Thyroid gland (tissue), 4 donors: Measurements from ENCODE around the gene SLC39A8. TPM values are rescaled to one million over a fixed set of nuclear protein-coding genes. Genes with fewer than 3 reads are reported as not detected.
A peak's percentile ranks its signal among the peaks of the same experiment; 100 is the strongest.

Experiments used
- DNase-seq, 2 donors: peaks; one replicate each; pipeline ENCODE4 v3.0.0-alpha.2; 2019
- H3K27ac ChIP-seq, 3 donors: fragments of 200-600 bp; sonication (generic); 1 replicate in 2 of 3; 2 replicates in 1 of 3; pipeline ENCODE4 v1.5.1; 2016 to 2019; ENCODE audit warnings: mild to moderate bottlenecking in 1 of 3, moderate library complexity in 1 of 3
- H3K27me3 ChIP-seq: fragments of 200-600 bp; sonication (generic); one replicate; pipeline ENCODE4 v1.5.1; 2019
- H3K36me3 ChIP-seq, 2 donors: fragments of 200-600 bp; sonication (generic); one replicate each; pipeline ENCODE4 v1.5.1; 2016 to 2019
- H3K4me1 ChIP-seq, 2 donors: fragments of 200-600 bp; sonication (generic); one replicate each; pipeline ENCODE4 v1.5.1; 2017 to 2019
- H3K4me3 ChIP-seq, 3 donors: fragments of 200-600 bp; sonication (generic); replicated peaks in 1 of 3; 1 replicate in 2 of 3; 2 replicates in 1 of 3; pipeline ENCODE4 v1.5.1; 2016; ENCODE audit warnings: mild to moderate bottlenecking in 1 of 3
- H3K9me3 ChIP-seq: fragments of 200-600 bp; sonication (generic); one replicate; pipeline ENCODE4 v1.5.1; 2017
- POLR2A ChIP-seq, 2 donors: fragments of 450-650 bp; IDR thresholded peaks; one replicate each; pipeline ENCODE4 v1.6.1; 2017; ENCODE audit warnings: antibody characterized with exemption in 2 of 2, mild to moderate bottlenecking in 2 of 2, moderate library complexity in 1 of 2
- WGBS, 2 donors: methylation state at CpG; one replicate each; pipeline ENCODE4 v1.1.5; 2017; 5-methylcytosine and 5-hydroxymethylcytosine counted together
- intact Hi-C: fragments of 100-400 bp; cut with DNase I; formaldehyde crosslinking; loops from one replicate; pipeline ENCODE4 v1.15.1; 2023
- total RNA-seq, 4 donors: library from RNA; depleted of rRNA; stranded (reverse); fragments of >200 nt; gene quantifications; one replicate each; pipeline ENCODE4 v1.2.3, GENCODE V29; 2016
- TF ChIP-seq, protein P1 (sequence below), 6 experiments: fragments of 200-600 bp in 3 of 6; fragments of 450-650 bp in 3 of 6; sonication (generic) in 3 of 6; IDR thresholded peaks; one replicate each; pipeline ENCODE4 v1.5.1; 2016 to 2019; ENCODE audit warnings: antibody characterized with exemption in 6 of 6, mild to moderate bottlenecking in 2 of 6, inconsistent platforms in 1 of 6, moderate library complexity in 1 of 6

Gene SLC39A8
- total RNA-seq, 4 donors from 2014 or later: 19.4 to 26.7 (median 23.9) TPM

DNA sequence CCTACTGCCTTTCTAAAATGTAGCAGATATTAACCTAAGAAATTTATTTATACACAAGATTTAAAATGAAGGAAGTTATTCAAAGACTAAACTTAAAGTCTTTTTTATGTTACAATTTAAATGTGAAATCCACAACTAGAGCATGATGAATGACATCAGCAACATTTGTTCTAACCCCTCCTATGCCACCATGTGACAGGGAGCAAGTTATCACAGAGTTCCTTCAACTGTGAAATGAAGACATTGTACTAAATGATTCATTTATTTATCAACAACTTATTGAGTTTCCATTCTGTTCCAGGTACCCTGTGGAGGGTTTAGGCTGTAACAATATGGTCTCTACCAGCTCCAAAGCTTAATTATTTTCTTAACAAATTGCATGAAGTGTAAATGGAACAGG is 76.9 kb downstream of the SLC39A8 start:
- TF ChIP-seq, protein P1, sequence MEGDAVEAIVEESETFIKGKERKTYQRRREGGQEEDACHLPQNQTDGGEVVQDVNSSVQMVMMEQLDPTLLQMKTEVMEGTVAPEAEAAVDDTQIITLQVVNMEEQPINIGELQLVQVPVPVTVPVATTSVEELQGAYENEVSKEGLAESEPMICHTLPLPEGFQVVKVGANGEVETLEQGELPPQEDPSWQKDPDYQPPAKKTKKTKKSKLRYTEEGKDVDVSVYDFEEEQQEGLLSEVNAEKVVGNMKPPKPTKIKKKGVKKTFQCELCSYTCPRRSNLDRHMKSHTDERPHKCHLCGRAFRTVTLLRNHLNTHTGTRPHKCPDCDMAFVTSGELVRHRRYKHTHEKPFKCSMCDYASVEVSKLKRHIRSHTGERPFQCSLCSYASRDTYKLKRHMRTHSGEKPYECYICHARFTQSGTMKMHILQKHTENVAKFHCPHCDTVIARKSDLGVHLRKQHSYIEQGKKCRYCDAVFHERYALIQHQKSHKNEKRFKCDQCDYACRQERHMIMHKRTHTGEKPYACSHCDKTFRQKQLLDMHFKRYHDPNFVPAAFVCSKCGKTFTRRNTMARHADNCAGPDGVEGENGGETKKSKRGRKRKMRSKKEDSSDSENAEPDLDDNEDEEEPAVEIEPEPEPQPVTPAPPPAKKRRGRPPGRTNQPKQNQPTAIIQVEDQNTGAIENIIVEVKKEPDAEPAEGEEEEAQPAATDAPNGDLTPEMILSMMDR (IDR thresholded peaks at IDR 0.05): no peak
- TF ChIP-seq POLR2A (IDR thresholded peaks at IDR 0.05): no peak
- no peak overlapping the region for H3K27ac ChIP-seq
- no peaks in the 10 kb centered on the region for H3K27me3 ChIP-seq
- no peak overlapping the region for H3K4me3 ChIP-seq
- intact Hi-C loops: no loop called here
- H3K9me3 ChIP-seq: no peaks in the 10 kb centered on the region
- DNase-seq: no peak
- H3K4me1 ChIP-seq: no peaks in the 10 kb centered on the region
- H3K36me3 ChIP-seq: no peaks in the 10 kb centered on the region

DNA sequence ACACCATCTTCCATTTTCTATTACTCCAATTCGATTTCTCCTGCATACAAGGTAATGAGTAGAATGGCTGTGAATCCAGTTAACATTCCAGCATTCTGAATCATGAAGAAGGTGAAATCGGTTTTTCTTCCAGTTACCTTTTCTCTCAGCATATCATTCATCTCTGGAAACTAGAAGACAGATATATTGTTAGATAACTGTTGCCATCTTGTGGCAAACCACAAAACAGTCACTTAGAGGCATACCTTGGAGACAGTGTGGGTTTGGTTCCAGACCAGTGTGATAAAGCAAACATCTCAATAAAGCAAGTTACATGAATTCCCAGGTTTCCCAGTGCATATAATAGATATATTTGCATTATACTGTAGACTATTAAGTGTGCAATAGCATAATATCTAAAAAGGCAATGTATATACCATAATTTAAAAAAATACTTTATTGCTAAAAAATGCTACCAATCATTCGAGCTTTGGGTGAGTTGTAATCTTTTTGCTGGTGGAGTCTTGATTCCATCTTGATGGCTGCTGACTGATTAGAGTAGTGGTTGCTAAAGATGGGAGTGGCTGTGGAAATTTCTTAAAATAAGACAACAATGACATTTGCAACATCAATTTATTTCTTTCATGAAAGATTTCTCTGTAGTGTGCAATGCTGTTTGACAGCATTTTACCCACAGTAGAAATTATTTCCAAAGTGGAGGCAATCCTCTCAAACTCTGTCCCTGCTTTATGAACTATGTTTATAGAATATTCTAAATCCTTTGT is 82.1 kb downstream of the SLC39A8 start:
- DNase-seq: no peak
- Histone ChIP-seq H3K9me3 (no peaks in the 10 kb centered on the region), H3K27me3 (no peaks in the 10 kb centered on the region), H3K27ac (no peak overlapping the region), H3K4me1 (no peaks in the 10 kb centered on the region), H3K4me3 (no peak overlapping the region), H3K36me3 (no peaks in the 10 kb centered on the region)
- no peak for TF ChIP-seq POLR2A (IDR thresholded peaks at IDR 0.05)
- TF ChIP-seq, protein P1 (IDR thresholded peaks at IDR 0.05): peak in 5 of 6 experiments; percentile 18 to 70 (median 66)
- 45 to 46% methylated on average over 3 of the region's 3 CpGs for WGBS, 2 donors
- intact Hi-C loops: no loop called here

DNA sequence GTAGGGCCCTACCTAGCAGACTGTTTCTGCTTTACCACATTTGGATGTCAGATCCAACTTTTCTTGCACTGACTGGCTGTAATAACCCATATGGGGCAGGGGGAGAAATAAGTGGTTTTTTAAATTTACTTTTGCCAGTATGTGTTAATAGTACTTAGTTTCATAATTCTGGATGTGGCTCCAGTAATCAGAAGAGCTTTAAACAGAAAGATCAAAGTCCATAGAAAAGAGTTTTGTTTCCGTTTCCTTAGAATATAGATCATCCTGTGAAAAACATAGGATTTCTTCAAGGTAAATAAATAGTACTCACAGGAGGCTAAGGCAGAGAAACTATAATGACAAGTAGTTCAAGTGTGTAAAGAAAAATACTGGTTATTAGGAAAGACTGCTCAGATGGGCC is 85.6 kb downstream of the SLC39A8 start:
- intact Hi-C loops: no loop called here
- no peak for DNase-seq

DNA sequence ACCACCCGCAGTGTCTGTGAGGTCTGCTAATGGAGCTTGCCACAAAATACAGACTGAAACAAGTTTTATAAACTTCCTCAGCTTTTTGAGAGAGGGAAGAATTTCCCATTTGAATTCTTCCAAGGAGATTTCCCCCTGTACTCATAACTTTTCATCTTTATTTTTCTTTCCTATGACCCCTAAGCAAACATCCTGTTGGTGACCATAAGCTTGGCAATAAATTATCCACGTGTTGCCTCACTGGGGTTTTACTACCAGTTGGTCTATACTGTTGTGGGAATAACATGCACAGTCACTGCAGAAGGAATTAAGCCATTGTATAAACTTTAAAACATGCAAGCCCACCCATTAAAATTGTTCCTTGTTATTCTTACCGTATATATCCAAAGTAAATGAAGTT is 86.2 kb downstream of the SLC39A8 start:
- TF ChIP-seq POLR2A (IDR thresholded peaks at IDR 0.05): no peak
- TF ChIP-seq, protein P1 (IDR thresholded peaks at IDR 0.05): no peak
- Histone ChIP-seq H3K36me3 (no peaks in the 10 kb centered on the region), H3K4me1 (no peaks in the 10 kb centered on the region), H3K27ac (no peak overlapping the region), H3K27me3 (no peaks in the 10 kb centered on the region), H3K4me3 (no peak overlapping the region), H3K9me3 (no peaks in the 10 kb centered on the region)
- intact Hi-C loops: no loop called here
- WGBS, 2 donors: 50 to 65% methylated on average over 3 of the region's 3 CpGs
- DNase-seq: no peak

More for the DNA sequence above, 85.6 kb downstream of the SLC39A8 start:
- Histone ChIP-seq H3K4me3 (no peak overlapping the region), H3K9me3 (no peaks in the 10 kb centered on the region), H3K27me3 (no peaks in the 10 kb centered on the region), H3K4me1 (no peaks in the 10 kb centered on the region), H3K27ac (no peak overlapping the region), H3K36me3 (no peaks in the 10 kb centered on the region)
- 94 to 98% methylated on average over 1 of the region's 1 CpG for WGBS, 2 donors
- TF ChIP-seq, protein P1 (IDR thresholded peaks at IDR 0.05): no peak
- TF ChIP-seq POLR2A (IDR thresholded peaks at IDR 0.05): no peak

DNA sequence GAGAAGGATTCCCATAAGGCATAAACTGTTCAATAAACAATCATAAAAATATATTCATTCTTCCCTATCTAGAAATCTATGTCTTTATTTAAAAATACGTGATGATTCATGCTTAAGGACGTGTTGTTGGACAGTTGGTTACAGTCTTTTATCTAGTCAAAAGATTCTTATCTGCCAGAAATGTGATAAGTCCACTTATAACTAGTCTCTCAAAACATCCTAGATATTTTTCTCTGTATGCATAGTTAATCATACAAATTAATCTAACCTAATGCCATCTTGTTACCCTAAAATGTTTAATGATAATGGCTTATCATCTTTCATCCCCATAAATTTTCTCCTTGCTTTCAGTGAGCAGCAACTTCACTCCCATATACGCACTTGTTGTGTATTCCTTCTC is 89.0 kb downstream of the SLC39A8 start:
- intact Hi-C loops: no loop called here
- DNase-seq: no peak
- Histone ChIP-seq H3K9me3 (no peaks in the 10 kb centered on the region), H3K27me3 (no peaks in the 10 kb centered on the region), H3K27ac (no peak overlapping the region), H3K4me3 (no peak overlapping the region), H3K36me3 (no peaks in the 10 kb centered on the region), H3K4me1 (no peaks in the 10 kb centered on the region)
- TF ChIP-seq POLR2A (IDR thresholded peaks at IDR 0.05): no peak
- TF ChIP-seq, protein P1 (IDR thresholded peaks at IDR 0.05): no peak
- WGBS, 2 donors: 90 to 95% methylated on average over 3 of the region's 3 CpGs
